ENCODE data around the gene DGKD. TPM values are rescaled to one million over a fixed set of nuclear protein-coding genes. Genes with fewer than 3 reads are reported as not detected.

DGKD gene
- total RNA-seq, 1 donor from 2014 or later: 17.7 TPM

DNA sequence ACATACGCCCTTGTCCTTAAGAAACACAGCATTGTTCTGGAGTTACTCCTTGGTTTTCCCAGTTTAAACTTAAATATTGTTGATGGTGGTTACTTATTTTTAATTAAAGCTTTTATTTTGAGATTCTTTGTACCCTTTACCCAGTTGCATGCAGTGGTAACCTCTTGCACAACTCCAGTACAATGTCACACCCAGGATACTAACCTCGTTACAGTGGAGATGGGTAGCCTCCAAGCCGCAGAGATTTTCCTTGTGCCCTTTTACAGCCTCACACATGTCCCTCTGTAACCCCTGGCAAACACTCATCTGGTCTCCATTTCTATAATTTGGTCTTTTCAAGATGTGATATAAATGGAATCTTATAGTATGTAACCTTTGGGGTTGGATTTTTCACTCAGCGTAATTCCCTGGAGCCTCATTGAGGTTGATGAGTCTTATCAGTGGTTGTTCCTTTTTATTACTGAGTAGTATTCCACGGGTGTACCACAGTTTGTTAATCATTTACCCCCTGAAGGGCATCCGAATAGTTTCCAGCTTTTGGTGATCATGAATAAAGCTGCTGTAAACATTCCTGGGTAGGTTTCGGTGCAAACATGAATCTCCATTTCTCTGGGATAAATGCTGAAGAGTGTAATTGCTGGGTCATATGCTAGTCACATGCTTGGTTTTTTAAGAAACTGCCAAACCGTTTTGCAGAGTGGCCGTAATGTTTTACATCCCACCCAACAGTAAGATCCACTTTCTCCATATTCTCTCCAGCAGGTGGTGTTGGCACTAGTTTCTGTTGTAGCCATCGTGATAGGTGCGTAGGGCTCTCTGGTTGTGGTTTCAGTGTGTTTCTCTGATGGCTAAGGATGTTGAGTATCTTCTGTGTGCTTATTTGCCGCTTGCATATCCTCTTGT, 68.6 kb downstream of the DGKD start:
- H3K9ac ChIP-seq (ENCODE audit: low read length): no peak overlapping the region
- H3K4me3 ChIP-seq (ENCODE audit: insufficient read depth, low read depth, low read length): no peak overlapping the region
- Mint-ChIP-seq H3K27ac (ENCODE audit: unreplicated experiment) (no peak overlapping the region), H3K9me3 (ENCODE audit: unreplicated experiment) (peaks cover 16% of the 10 kb centered on the region), H3K27me3 (ENCODE audit: low read depth, unreplicated experiment) (no peaks in the 10 kb centered on the region), H3K36me3 (ENCODE audit: low read depth, unreplicated experiment) (peaks cover 16% of the 10 kb centered on the region), H3K4me3 (ENCODE audit: unreplicated experiment) (no peak overlapping the region), H3K4me1 (ENCODE audit: low read depth, unreplicated experiment) (peaks cover 31% of the 10 kb centered on the region)
- no peak overlapping the region for H2AFZ ChIP-seq (ENCODE audit: low read depth, low read length)
- H3K4me1 ChIP-seq (ENCODE audit: insufficient read depth, low read length): peaks cover 20% of the 10 kb centered on the region
- no peak overlapping the region for H3K27ac ChIP-seq (ENCODE audit: low read depth, low read length)
- H4K20me1 ChIP-seq (ENCODE audit: insufficient read depth, low read length): no peaks in the 10 kb centered on the region
- FAIRE-seq (no peak), DNase-seq (ENCODE audit: low read depth) (no peak)
- no peak overlapping the region for H3K4me2 ChIP-seq (ENCODE audit: low read length)
- peaks cover 60% of the 10 kb centered on the region for H3K79me2 ChIP-seq (ENCODE audit: insufficient read depth, low read length)
- TF ChIP-seq EZH2 (IDR thresholded peaks at IDR 0.05; ENCODE audit: insufficient read depth, low read length): no peak
- TF ChIP-seq, protein P1, sequence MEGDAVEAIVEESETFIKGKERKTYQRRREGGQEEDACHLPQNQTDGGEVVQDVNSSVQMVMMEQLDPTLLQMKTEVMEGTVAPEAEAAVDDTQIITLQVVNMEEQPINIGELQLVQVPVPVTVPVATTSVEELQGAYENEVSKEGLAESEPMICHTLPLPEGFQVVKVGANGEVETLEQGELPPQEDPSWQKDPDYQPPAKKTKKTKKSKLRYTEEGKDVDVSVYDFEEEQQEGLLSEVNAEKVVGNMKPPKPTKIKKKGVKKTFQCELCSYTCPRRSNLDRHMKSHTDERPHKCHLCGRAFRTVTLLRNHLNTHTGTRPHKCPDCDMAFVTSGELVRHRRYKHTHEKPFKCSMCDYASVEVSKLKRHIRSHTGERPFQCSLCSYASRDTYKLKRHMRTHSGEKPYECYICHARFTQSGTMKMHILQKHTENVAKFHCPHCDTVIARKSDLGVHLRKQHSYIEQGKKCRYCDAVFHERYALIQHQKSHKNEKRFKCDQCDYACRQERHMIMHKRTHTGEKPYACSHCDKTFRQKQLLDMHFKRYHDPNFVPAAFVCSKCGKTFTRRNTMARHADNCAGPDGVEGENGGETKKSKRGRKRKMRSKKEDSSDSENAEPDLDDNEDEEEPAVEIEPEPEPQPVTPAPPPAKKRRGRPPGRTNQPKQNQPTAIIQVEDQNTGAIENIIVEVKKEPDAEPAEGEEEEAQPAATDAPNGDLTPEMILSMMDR (IDR thresholded peaks at IDR 0.05; ENCODE audit: insufficient read depth, low read depth, low read length): no peak
- no peaks in the 10 kb centered on the region for H3K9me3 ChIP-seq (ENCODE audit: insufficient read depth, low read depth, low read length)
- H3K36me3 ChIP-seq (ENCODE audit: insufficient read depth, low read length): peaks cover 3% of the 10 kb centered on the region
- no peaks in the 10 kb centered on the region for H3K27me3 ChIP-seq (ENCODE audit: insufficient read depth, low read length)

DNA sequence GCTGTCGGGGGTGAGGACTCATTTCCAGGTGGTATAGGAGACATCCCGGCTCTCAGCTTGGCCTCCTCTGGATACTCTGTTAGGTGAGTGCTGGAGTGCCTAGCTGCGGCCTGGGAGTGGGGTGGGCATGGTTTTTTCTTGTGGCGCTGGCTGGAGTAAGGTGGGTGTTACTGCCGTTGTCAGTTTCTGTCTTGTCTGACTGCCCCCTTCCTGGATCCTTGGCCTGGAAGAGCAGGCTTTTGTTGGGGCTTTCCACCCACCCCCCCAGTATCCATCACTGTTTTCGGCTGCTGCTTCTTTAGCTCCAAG, 69.2 kb downstream of the DGKD start:
- H3K27ac ChIP-seq (ENCODE audit: low read depth, low read length): no peak overlapping the region
- H3K27me3 ChIP-seq (ENCODE audit: insufficient read depth, low read length): no peaks in the 10 kb centered on the region
- Mint-ChIP-seq H3K9me3 (ENCODE audit: unreplicated experiment) (peaks cover 19% of the 10 kb centered on the region), H3K4me3 (ENCODE audit: unreplicated experiment) (no peak overlapping the region), H3K27me3 (ENCODE audit: low read depth, unreplicated experiment) (no peaks in the 10 kb centered on the region), H3K36me3 (ENCODE audit: low read depth, unreplicated experiment) (peaks cover 16% of the 10 kb centered on the region), H3K27ac (ENCODE audit: unreplicated experiment) (no peak overlapping the region), H3K4me1 (ENCODE audit: low read depth, unreplicated experiment) (peaks cover 31% of the 10 kb centered on the region)
- H4K20me1 ChIP-seq (ENCODE audit: insufficient read depth, low read length): no peaks in the 10 kb centered on the region
- H3K79me2 ChIP-seq (ENCODE audit: insufficient read depth, low read length): peaks cover 66% of the 10 kb centered on the region
- no peak overlapping the region for H3K9ac ChIP-seq (ENCODE audit: low read length)
- TF ChIP-seq, protein P1 (IDR thresholded peaks at IDR 0.05; ENCODE audit: insufficient read depth, low read depth, low read length): no peak
- TF ChIP-seq EZH2 (IDR thresholded peaks at IDR 0.05; ENCODE audit: insufficient read depth, low read length): no peak
- H3K4me2 ChIP-seq (ENCODE audit: low read length): no peak overlapping the region
- H3K9me3 ChIP-seq (ENCODE audit: insufficient read depth, low read depth, low read length): no peaks in the 10 kb centered on the region
- H3K36me3 ChIP-seq (ENCODE audit: insufficient read depth, low read length): peaks cover 3% of the 10 kb centered on the region
- H2AFZ ChIP-seq (ENCODE audit: low read depth, low read length): no peak overlapping the region
- H3K4me1 ChIP-seq (ENCODE audit: insufficient read depth, low read length): peaks cover 19% of the 10 kb centered on the region
- H3K4me3 ChIP-seq (ENCODE audit: insufficient read depth, low read depth, low read length): no peak overlapping the region
- DNase-seq (ENCODE audit: low read depth): no peak
- no peak for FAIRE-seq
